HEK293 (cell line): ENCODE results near the gene DNAJC12.

Experiments used
- GLIS2 ChIP-seq: fragments of 450-650 bp; formaldehyde crosslinking; IDR thresholded peaks from 2 replicates; pipeline ENCODE4 v1.5.1; 2016; ENCODE audit warnings: missing biosample characterization, missing genetic modification characterization
- HOXC10 ChIP-seq: sonication (generic); formaldehyde crosslinking; IDR thresholded peaks from 2 replicates; pipeline ENCODE4 v1.8.1; 2023; ENCODE audit warnings: mild to moderate bottlenecking, missing genetic modification reagents
- RBAK ChIP-seq: fragments of 450-650 bp; formaldehyde crosslinking; IDR thresholded peaks from 2 replicates; pipeline ENCODE4 v1.5.1; 2016; ENCODE audit warnings: missing biosample characterization, missing genetic modification characterization
- SP3 ChIP-seq: fragments of 450-650 bp; formaldehyde crosslinking; IDR thresholded peaks from 2 replicates; pipeline ENCODE4 v1.5.1; 2016; ENCODE audit warnings: missing biosample characterization, missing genetic modification characterization
- WT1 ChIP-seq: fragments of 450-650 bp; formaldehyde crosslinking; IDR thresholded peaks from 2 replicates; pipeline ENCODE4 v1.5.1; 2016; ENCODE audit warnings: missing biosample characterization, missing genetic modification characterization
- ZBTB17 ChIP-seq: fragments of 450-650 bp; formaldehyde crosslinking; IDR thresholded peaks from 2 replicates; pipeline ENCODE4 v1.5.1; 2016; ENCODE audit warnings: missing biosample characterization, missing genetic modification characterization
- ZBTB44 ChIP-seq: fragments of 450-650 bp; IDR thresholded peaks from 2 replicates; pipeline ENCODE4 v1.5.1; 2018; ENCODE audit warnings: missing biosample characterization, mild to moderate bottlenecking, missing genetic modification characterization
- ZBTB8A ChIP-seq: fragments of 450-650 bp; formaldehyde crosslinking; IDR thresholded peaks from 2 replicates; pipeline ENCODE4 v1.5.1; 2016; ENCODE audit warnings: missing biosample characterization, missing genetic modification characterization
- ZEB2 ChIP-seq: fragments of 450-650 bp; formaldehyde crosslinking; IDR thresholded peaks from 2 replicates; pipeline ENCODE4 v1.5.1; 2016; ENCODE audit warnings: missing biosample characterization, missing genetic modification characterization
- ZNF114 ChIP-seq: fragments of 450-650 bp; formaldehyde crosslinking; IDR thresholded peaks from 2 replicates; pipeline ENCODE4 v1.5.0; 2017; ENCODE audit warnings: missing biosample characterization, missing genetic modification characterization
- ZNF169 ChIP-seq: fragments of 450-650 bp; formaldehyde crosslinking; IDR thresholded peaks from 2 replicates; pipeline ENCODE4 v1.5.1; 2016; ENCODE audit warnings: missing biosample characterization, missing genetic modification characterization
- ZNF184 ChIP-seq: fragments of 450-650 bp; IDR thresholded peaks from 2 replicates; pipeline ENCODE4 v1.5.1; 2018; ENCODE audit warnings: missing biosample characterization, mild to moderate bottlenecking, missing genetic modification characterization
- ZNF311 ChIP-seq: fragments of 450-650 bp; formaldehyde crosslinking; IDR thresholded peaks from 2 replicates; pipeline ENCODE4 v1.5.1; 2017; ENCODE audit warnings: missing biosample characterization, missing genetic modification characterization, borderline replicate concordance
- ZNF37A ChIP-seq: fragments of 450-650 bp; IDR thresholded peaks from 2 replicates; pipeline ENCODE4 v1.5.1; 2018; ENCODE audit warnings: missing biosample characterization, missing genetic modification characterization
- ZNF416 ChIP-seq: fragments of 450-650 bp; formaldehyde crosslinking; IDR thresholded peaks from 2 replicates; pipeline ENCODE4 v1.5.1; 2016; ENCODE audit warnings: missing biosample characterization, missing genetic modification characterization
- ZNF449 ChIP-seq: fragments of 450-650 bp; formaldehyde crosslinking; IDR thresholded peaks from 2 replicates; pipeline ENCODE4 v1.5.1; 2017; ENCODE audit warnings: missing biosample characterization, mild to moderate bottlenecking, missing genetic modification characterization, moderate library complexity
- ZNF514 ChIP-seq: fragments of 450-650 bp; formaldehyde crosslinking; IDR thresholded peaks from 2 replicates; pipeline ENCODE4 v1.5.1; 2016; ENCODE audit warnings: missing biosample characterization, missing genetic modification characterization
- ZNF624 ChIP-seq: fragments of 450-650 bp; formaldehyde crosslinking; IDR thresholded peaks from 2 replicates; pipeline ENCODE4 v1.5.1; 2017; ENCODE audit warnings: missing biosample characterization, missing genetic modification characterization
- ZNF639 ChIP-seq: fragments of 450-650 bp; formaldehyde crosslinking; IDR thresholded peaks from 2 replicates; pipeline ENCODE4 v1.5.1; 2016; ENCODE audit warnings: missing biosample characterization, missing genetic modification characterization
- ZNF677 ChIP-seq: fragments of 450-650 bp; IDR thresholded peaks from 2 replicates; pipeline ENCODE4 v1.5.0; 2018; ENCODE audit warnings: missing biosample characterization, mild to moderate bottlenecking, missing genetic modification characterization, moderate library complexity
- ZNF768 ChIP-seq: fragments of 450-650 bp; formaldehyde crosslinking; IDR thresholded peaks from 2 replicates; pipeline ENCODE4 v1.5.1; 2018; ENCODE audit warnings: missing biosample characterization, mild to moderate bottlenecking, missing genetic modification characterization
- ZNF777 ChIP-seq: fragments of 450-650 bp; formaldehyde crosslinking; IDR thresholded peaks from 2 replicates; pipeline ENCODE4 v1.5.1; 2017; ENCODE audit warnings: missing biosample characterization, missing genetic modification characterization, borderline replicate concordance
- ZXDB ChIP-seq: fragments of 450-650 bp; formaldehyde crosslinking; IDR thresholded peaks from 2 replicates; pipeline ENCODE4 v1.5.1; 2016; ENCODE audit warnings: missing biosample characterization, missing genetic modification characterization
- TF ChIP-seq, protein P1 (sequence below): fragments of 450-650 bp; formaldehyde crosslinking; IDR thresholded peaks from 2 replicates; pipeline ENCODE4 v1.5.1; 2016; ENCODE audit warnings: missing biosample characterization, missing genetic modification characterization
- TF ChIP-seq, protein P2 (sequence below): fragments of 450-650 bp; formaldehyde crosslinking; IDR thresholded peaks from 2 replicates; pipeline ENCODE4 v1.5.1; 2016; ENCODE audit warnings: missing biosample characterization, missing genetic modification characterization
- TF ChIP-seq, protein P3 (sequence below): fragments of 450-650 bp; formaldehyde crosslinking; IDR thresholded peaks from 2 replicates; pipeline ENCODE4 v1.5.1; 2017; ENCODE audit warnings: missing biosample characterization, missing genetic modification characterization

DNAJC12 gene

GRCh38 chr10:67849331-67850011 lies 11.5 kb upstream of the DNAJC12 start (continued):
- TF ChIP-seq ZBTB44 = no peak
- peak; percentile 87 for TF ChIP-seq ZXDB (tag by site-specific recombination)
- 0 out of 2 replicates have a peak, but pooled peaks have one; percentile 29 for TF ChIP-seq ZBTB8A
- no peak for TF ChIP-seq ZNF416 (tag by site-specific recombination)
- peak; percentile 31; the same call in 1 of the 2 replicates for TF ChIP-seq ZEB2
- no peak for TF ChIP-seq ZNF449 (tag by site-specific recombination)
- TF ChIP-seq ZBTB17 (tag by site-specific recombination) = peak; percentile 78
- TF ChIP-seq ZNF169 (tag by site-specific recombination) = no peak
- no peak for TF ChIP-seq ZNF311 (tag by site-specific recombination)
- no peak for TF ChIP-seq ZNF37A (tag by site-specific recombination)
- no peak for TF ChIP-seq ZNF184
- no peak for TF ChIP-seq RBAK (tag by site-specific recombination)
- no peak for TF ChIP-seq ZNF768 (tag by site-specific recombination)
- TF ChIP-seq ZNF114 = no peak
- no peak for TF ChIP-seq ZNF777 (tag by site-specific recombination)
- peak; percentile 81 for TF ChIP-seq ZNF639 (tag by site-specific recombination)
- no peak for TF ChIP-seq ZNF624 (tag by site-specific recombination)
- TF ChIP-seq, protein P1, sequence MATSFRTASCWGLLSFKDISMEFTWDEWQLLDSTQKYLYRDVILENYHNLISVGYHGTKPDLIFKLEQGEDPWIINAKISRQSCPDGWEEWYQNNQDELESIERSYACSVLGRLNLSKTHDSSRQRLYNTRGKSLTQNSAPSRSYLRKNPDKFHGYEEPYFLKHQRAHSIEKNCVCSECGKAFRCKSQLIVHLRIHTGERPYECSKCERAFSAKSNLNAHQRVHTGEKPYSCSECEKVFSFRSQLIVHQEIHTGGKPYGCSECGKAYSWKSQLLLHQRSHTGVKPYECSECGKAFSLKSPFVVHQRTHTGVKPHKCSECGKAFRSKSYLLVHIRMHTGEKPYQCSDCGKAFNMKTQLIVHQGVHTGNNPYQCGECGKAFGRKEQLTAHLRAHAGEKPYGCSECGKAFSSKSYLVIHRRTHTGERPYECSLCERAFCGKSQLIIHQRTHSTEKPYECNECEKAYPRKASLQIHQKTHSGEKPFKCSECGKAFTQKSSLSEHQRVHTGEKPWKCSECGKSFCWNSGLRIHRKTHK = no peak
- TF ChIP-seq WT1 (tag by site-specific recombination) = no peak
- TF ChIP-seq, protein P2, sequence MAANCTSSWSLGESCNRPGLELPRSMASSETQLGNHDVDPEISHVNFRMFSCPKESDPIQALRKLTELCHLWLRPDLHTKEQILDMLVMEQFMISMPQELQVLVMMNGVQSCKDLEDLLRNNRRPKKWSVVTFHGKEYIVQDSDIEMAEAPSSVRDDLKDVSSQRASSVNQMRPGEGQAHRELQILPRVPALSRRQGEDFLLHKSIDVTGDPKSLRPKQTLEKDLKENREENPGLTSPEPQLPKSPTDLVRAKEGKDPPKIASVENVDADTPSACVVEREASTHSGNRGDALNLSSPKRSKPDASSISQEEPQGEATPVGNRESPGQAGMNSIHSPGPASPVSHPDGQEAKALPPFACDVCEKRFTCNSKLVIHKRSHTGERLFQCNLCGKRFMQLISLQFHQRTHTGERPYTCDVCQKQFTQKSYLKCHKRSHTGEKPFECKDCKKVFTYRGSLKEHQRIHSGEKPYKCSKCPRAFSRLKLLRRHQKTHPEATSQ = no peak
- TF ChIP-seq SP3 = peak; percentile 77
- no peak for TF ChIP-seq GLIS2 (tag by site-specific recombination)
- TF ChIP-seq, protein P3, sequence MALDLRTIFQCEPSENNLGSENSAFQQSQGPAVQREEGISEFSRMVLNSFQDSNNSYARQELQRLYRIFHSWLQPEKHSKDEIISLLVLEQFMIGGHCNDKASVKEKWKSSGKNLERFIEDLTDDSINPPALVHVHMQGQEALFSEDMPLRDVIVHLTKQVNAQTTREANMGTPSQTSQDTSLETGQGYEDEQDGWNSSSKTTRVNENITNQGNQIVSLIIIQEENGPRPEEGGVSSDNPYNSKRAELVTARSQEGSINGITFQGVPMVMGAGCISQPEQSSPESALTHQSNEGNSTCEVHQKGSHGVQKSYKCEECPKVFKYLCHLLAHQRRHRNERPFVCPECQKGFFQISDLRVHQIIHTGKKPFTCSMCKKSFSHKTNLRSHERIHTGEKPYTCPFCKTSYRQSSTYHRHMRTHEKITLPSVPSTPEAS (tag by site-specific recombination) = no peak
- no peak for TF ChIP-seq ZNF514
- TF ChIP-seq ZNF677 (tag by site-specific recombination) = no peak
- TF ChIP-seq HOXC10 = no peak
